Muscle of arm (tissue), 12 donors: ENCODE data around the gene FRMD1. TPM values are rescaled to one million over a fixed set of nuclear protein-coding genes. Genes with fewer than 3 reads are reported as not detected.

Experiments used
- DNase-seq: peaks from one replicate; pipeline ENCODE4 v3.0.0-alpha.2; 2013
- polyA plus RNA-seq, 12 donors: library from polyadenylated mRNA; unstranded; fragments of 120-200 nt; gene quantifications; one replicate each; pipeline ENCODE4 v1.2.1, GENCODE V29; 2013; ENCODE audit not compliant: insufficient read length in 12 of 12

FRMD1 gene
- polyA plus RNA-seq, 12 donors = 0.10 to 7.7 (median 0.42) TPM; not detected in 1

GRCh38 chr6:168113226-168113625, 34.2 kb upstream of the FRMD1 start:
- DNase-seq = no peak

- DNase-seq = no peak
Observed at GRCh38 chr6:168111911-168112310, 32.9 kb upstream of the FRMD1 start.

GRCh38 chr6:168110437-168110836, 31.4 kb upstream of the FRMD1 start:
- no peak for DNase-seq

DNA sequence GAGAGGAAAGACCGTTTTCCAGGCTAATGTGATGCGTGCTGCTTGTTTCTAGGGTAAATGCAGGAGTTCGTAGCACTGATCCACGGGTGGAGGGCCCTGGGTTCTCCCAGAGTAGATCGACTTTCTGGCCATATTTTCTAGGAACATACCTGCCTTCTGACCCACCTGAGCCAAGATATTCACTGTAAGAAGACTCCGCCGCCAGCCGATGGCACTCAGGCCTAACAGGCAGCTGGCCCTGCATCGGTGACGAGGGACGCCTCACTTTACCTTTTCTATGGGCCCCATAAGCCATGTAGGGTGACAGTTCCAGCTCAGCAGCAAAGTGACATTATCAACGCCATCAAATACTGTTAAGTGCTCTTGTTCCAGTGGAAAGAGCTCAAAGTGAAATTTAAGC, 30.2 kb upstream of the FRMD1 start:
- DNase-seq = no peak

GRCh38 chr6:168107191-168107983, 28.4 kb upstream of the FRMD1 start:
- DNase-seq = no peak

GRCh38 chr6:168106633-168107005, 27.6 kb upstream of the FRMD1 start:
- no peak for DNase-seq

GRCh38 chr6:168105813-168106632, 27.0 kb upstream of the FRMD1 start:
- DNase-seq = no peak

- no peak for DNase-seq
Observed at GRCh38 chr6:168104636-168105035, 25.6 kb upstream of the FRMD1 start.

DNA sequence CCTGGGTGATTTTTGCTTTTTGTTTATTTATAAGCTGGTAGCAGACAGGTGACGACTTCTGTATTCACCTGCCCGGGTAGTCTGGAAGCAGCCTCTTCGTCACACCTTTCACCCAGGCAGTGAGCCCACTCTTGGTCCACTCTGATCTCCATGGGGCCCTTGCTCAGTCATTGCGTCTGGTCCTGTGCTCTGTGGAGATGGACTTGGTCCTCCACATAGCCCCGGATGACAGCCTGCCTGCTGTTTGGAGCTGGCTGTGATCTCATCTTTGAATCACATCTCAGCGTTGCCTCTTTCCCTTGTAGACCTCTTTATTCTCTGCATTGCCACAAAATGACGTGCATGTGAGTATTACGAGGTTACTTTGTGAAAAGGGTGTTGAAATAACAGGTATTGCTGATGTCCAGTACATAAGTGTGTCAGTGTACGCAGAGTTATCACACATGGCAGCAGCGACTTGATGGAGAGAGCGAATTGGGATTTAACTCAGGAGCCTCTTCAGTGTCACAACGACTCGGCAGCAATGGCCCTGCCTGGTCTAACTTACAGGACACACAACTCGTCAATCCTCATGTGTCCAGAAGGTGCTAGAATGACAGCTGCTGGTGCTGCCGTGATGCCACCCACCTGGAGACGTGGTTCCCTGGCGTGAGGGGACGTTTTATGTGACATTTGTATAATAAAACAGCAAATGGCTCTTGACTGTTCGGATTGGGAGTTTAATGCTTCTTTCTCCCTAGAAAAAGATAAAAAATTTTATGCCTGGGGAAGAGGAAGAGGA, 24.2 kb upstream of the FRMD1 start:
- no peak for DNase-seq

DNA sequence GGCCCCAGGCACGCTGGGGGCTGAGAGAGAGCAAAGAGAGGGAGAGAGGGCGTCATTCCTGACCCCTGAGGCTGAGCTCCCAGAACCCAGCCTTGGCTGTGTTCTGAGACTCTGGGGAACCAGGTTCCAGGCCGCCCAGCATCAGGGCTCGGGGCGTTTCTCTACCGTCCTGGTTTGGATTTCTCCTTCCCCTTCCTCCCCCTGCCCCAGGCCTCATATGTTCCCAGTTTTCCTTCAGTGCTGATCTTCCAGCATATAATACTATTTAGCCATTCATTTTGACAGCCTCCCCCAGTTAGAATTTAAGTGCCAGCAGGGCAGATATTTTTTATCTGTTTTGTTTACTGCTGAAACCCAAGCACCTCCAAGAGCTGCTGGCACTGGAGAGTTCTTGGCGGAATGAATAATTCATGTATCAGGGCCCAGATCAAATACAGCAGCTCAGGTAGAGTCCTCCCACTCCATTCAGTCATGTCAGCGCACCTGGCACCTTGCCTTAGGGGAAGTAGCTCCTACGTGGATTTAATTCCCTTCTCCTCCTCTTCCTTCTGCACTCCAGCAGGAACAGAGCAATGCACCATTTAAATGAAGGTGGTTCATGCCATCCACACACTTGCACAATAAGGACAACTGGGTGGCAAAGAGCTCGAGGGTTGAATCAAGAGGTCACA, 23.4 kb upstream of the FRMD1 start:
- no peak for DNase-seq

GRCh38 chr6:168101590-168102314, 22.7 kb upstream of the FRMD1 start:
- no peak for DNase-seq

DNA sequence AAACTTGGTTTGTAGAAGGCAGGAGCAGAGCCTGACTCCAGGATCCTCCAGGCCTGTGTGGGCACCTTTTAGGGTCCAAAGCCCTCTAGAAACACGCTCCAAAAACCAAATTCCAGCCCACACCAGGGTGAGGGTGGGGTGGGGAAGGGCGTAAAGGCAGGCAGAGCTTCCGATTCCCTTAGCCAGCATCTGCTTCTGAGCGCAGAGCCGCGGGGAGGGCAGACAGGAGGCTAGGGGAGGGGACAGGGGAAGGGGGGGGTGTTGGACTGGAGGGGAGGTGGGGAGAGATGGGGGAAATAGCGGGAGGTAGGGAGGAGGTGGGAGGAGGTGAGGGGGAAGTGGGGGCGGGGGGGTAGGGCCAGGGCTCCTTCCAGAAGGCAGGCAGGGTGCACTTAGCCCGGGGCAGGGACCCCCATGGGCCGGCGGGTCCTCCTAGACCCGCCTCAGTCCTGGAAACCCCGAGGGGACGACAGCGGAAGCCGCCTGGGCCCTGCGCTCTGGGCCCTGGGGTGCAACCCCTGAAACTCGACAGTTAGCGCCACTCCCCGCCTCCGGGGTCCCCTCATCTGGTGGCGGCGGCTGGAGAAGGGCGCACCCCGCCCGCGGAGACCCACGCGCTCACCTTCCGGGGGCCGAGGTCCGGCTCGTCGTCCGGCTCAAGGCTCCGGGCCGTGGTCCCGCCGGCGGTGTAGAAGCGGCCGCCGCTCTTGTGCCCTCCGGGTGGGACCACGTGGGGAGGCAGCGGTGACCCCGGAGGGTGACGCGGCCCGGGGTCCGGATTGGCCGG, 22.0 kb upstream of the FRMD1 start:
- DNase-seq = no peak

GRCh38 chr6:168100011-168100802, 21.2 kb upstream of the FRMD1 start:
- no peak for DNase-seq

GRCh38 chr6:168099201-168100010, 20.4 kb upstream of the FRMD1 start:
- DNase-seq = no peak

DNA sequence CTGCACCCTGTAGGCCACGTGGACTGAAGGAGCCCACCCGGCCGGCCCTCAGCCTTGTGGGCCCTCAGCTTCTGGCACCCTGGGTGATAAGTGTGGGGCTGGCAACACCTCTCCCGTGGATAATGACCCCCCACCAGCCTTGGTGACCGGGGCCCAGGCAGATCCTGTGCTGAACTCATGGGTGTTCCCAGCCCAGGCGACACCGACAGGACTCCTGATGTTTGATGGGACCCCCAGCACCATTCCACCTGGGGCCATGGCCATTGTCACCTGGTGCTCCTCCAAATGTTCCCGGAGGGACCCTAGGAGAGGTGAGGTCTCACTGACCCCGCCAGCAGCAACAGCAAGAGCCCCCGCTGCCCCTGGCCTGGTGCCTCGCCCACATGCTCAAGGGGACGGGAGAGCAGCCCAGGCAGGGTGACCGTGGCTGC, 19.4 kb upstream of the FRMD1 start:
- no peak for DNase-seq

DNA sequence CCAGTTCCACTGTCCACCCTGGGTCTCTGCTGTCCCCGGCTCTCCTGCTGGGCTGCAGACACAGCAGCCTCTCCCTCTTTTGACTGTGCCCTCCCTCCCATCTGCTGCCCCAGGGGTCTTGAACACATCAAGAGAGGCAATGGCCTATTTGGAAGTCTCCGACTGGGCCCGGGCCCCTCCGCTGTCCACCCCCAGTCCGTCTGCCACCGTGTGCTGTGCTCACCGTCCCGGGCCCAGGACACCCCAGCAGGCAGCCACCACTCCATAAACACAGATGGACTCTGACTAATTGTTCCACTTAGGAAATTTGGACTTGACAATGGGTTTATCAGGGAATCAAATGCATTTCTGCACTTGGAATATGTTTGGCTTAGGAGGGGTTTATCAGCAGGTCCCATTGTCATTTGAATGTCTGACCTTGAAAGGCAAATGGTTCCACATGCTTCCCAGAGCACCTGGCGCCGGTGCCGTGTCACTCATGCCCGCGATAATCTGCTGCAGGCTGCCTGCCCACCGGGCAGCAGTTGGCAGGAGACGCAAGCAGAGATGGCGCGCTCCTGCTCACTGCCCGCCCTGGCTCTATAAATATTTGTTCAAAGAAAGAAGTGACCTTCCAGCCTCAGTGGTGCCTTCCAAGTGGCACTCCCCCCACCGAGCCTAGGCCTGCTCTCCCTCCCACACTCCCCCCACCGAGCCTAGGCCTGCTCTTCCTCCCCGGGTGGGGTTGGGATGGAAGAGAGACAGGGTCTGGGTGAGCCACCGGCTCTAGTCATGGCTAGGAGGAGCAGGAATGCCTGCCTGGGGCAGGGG, 18.8 kb upstream of the FRMD1 start:
- DNase-seq = no peak

DNA sequence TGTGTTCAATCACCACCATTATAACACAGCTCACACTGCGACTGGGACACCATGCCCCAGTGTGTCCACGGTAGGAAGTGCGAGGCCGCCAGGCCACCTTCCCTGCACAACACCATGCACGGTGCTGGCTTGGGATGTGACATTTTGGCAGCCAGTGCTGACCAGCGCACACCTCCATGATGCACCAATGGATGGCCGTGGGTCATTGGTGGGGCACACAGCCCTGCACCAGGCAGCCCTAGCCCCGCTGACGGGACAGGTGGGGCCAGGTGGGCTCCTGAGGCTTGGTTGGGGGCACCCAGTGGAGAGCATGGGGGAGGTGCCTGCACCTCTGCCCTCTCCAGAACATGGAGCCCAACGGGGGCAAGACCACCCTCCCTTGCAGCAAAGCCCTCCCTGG, 18.2 kb upstream of the FRMD1 start:
- DNase-seq = no peak
